Right ventricle myocardium inferior (tissue), 1 donor: ENCODE measurements around the gene MTX1. TPM values are rescaled to one million over a fixed set of nuclear protein-coding genes. Genes with fewer than 3 reads are reported as not detected.
"Not testable (repeated sequence)": the region's sequence is repeated elsewhere in the genome, so short reads cannot be mapped to it uniquely, and the experiment has no call there.

ENCODE experiments used
- ATAC-seq: fragments of 200-7000 bp; cut with Tn5 transposase; one replicate; pipeline ENCODE4 v1.9.1; 2020; ENCODE audit warnings: mild to moderate bottlenecking, moderate library complexity
- DNase-seq: peaks from one replicate; pipeline ENCODE4 v3.0.0; 2021; ENCODE audit errors: missing footprints
- intact Hi-C: fragments of 100-400 bp; cut with DNase I; formaldehyde crosslinking; loops from one replicate; pipeline ENCODE4 v1.11.0; 2022
- total RNA-seq: library from RNA; stranded (reverse); fragmentation: NEBNext Ultra II Directional; extraction: Animal tissue kit (Norgen Biotek cat#: 25700); gene quantifications from one replicate; pipeline ENCODE4 v1.2.1, GENCODE V29; 2021
- donor health status: DM: no; HTN: yes; CAD: no; lungs with severe emphysema.

MTX1 gene
- total RNA-seq, 1 donor from 2014 or later = 16.5 TPM

DNA sequence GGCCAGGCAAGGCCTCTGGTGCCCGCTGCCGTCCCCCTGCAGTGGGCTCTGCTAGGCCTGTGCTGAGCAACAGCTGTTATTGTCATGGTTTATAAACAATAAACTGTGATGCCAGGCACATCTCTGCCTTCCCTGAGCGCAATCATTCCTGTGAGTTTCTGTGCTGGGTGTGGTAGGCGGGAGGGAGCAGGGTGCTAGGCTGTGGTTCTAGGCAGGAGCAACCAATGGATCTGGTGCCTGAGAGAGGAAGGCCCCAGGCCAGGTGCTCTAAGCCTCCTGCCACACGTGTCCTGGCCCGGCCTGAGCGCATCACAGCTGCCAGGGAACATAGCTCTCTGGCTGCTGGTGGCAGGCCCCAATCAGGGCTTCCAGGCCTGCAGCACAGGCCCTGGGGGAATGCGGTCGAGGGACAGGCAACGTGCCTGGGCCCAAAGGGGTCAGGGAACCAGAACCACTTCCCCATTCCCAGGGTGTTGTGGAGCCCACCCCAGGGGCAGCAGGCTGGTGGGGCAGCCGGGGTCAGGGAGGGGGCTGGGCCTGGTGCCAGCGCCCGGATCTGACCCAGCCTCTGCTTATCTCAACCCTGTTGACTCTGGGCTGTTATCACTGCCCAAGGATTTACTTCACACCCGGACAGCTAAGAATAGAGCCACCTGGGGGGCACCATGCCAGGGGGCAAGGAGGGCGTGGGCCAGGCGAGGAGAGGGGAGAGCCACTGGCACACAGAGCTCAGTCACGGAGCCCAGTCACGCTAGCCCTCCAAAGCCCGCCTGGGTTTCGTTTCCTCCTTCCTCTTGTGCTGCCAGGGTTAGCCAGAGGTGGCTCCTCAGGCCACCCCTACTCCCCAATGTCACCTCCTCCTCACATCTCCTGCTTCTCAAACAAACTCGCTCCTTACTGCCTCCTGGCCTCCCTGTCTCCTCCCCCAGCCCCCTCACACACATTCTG, 23.4 kb upstream of the MTX1 start:
- intact Hi-C loops = no loop called here
- DNase-seq (no peak), ATAC-seq (peak; percentile 64)

DNA sequence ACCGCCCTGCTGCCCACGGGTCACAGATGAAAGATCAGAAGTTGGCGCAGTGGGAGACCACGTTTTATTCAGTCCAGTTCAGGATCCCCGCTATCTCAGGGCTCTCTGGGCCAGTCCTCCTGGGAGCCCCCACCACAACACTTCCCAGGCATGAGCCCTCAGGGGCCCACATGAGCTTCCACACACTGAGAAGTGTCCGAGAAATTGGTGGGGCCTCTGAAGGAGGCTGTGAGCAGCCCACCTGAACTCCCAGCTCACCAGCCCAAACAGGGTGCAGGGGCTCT, 22.8 kb upstream of the MTX1 start:
- intact Hi-C loops = no loop called here
- no peak for DNase-seq
- ATAC-seq = peak; percentile 5

DNA sequence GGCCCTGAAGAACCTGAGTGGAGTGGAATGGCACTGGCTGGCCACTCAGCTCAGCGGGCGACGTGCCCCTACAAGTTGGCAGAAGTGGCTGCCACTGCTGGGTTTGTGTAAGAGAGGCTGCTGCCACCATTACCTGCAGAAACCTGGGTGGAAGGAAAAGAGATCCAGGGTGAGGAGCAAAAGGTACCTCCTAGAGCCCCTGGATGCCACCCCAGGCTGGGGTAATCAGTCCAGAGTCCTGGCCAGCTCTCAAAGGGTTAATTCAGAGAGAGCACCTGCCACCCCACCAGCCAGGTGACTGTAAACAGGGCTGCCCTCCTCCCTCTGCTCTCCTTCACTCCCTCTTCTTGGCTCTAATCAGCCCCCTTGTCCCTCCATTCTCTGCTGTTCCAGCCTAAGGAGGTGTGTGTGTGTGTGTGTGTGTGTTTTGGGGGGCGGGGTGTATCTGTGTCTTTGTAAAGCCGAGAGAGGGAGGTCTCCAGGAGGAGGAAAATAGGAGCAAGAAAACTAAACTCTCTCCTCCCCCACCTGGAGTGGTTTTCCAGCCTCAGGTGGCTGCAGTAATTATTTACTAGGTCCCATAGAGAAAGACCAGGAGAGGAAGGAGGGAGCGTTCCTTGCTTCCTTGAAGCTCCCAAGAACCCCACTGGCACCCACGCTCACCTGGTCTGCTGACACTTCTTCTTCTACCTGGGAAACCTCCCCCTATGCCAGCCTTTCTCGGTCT, 22.3 kb upstream of the MTX1 start:
- ATAC-seq = no peak
- intact Hi-C loops = no loop called here
- DNase-seq = no peak

DNA sequence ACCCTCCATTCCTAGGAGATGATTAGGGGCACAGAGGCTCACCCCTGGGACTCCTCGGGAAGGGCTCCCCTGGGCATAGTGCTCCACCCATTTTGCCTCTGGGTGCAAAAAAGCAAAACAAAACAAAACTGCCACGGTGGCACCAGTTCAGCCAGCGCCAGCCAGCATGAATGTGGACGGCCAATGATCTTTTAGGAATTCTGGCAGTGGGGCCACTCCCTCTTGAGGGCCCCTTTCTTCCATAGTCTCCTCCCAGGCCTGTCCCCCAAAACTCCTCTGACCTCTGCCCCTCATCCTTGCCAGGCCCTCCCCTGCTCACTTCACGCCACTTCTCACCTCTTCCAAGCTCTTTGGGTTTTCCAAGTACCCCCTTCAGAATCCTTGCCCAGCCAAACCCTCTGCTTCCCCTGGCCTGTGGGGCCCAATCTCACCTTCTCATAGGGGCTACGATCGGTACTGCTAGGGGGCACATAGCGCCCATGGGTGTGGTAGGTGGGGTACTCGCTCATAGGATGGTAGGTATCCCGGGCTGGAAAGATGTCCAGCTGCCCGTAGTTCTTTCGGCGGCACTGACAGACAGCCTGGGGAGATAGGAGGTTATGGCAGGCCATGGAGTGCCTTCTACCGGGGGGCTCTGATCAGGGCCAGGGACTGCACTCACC, 21.6 kb upstream of the MTX1 start:
- ATAC-seq = no peak
- DNase-seq = no peak
- intact Hi-C loops = no loop called here

DNA sequence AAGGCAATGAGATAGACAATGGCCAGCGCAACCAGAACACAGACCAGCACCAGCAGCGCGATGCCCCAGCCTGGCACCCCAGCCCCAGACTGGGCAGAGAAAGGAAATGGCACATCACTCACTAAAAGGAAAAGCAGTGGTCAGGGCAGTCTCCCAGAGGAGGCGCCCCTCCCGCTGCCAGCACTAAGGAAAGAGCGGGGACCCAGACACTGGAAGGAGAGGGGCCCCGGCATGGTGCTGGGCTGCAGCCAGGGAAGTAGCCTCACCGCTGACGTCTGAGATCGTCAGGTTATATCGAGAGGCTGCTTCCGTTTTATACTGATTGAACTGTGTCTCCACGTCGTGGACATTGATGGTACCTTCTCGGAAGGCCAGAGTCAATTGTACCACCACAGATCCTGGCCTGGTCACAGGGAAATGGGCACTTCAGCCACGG, 21.0 kb upstream of the MTX1 start:
- intact Hi-C loops = no loop called here
- DNase-seq = no peak
- no peak for ATAC-seq

DNA sequence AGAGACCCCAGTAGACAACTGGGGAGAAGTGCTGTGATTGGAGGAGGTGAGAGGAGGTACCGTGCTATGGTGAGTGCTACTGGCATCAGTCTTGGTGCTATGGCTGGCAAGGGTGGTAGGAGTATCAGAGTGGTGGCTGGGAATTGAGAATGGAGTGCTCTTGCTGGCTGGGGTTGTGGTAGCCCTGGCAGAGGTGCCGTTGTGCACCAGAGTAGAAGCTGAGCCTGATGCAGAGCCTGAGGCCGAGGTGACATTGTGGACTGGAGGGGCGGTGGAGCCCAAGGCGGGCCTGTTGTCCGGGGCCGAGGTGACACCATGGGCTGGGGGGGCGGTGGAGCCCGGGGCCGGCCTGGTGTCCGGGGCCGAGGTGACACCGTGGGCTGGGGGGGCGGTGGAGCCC, 20.2 kb upstream of the MTX1 start:
- intact Hi-C loops = no loop called here
- no peak for ATAC-seq
- DNase-seq = no peak

DNA sequence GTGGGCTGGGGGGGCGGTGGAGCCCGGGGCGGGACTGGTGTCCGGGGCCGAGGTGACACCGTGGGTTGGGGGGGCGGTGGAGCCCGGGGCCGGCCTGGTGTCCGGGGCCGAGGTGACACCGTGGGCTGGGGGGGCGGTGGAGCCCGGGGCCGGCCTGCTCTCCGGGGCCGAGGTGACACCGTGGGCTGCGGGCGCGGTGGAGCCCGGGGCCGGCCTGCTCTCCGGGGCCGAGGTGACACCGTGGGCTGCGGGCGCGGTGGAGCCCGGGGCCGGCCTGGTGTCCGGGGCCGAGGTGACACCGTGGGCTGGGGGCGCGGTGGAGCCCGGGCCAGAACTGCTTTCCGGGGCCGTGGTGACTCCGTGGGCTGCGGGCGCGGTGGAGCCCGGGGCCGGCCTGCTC, 18.6 kb upstream of the MTX1 start:
- DNase-seq, ATAC-seq, intact Hi-C loops: not testable (repeated sequence)

DNA sequence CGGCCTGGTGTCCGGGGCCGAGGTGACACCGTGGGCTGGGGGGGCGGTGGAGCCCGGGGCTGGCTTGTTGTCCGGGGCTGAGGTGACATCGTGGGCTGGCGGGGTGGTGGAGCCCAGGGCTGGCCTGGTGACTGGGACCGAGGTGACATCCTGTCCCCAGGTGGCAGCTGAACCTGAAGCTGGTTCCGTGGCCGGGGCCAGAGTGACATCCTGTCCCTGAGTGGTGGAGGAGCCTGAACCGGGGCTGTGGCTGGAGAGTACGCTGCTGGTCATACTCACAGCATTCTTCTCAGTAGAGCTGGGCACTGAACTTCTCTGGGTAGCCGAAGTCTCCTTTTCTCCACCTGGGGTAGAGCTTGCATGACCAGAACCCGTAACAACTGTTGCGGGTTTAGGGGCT, 16.6 kb upstream of the MTX1 start:
- intact Hi-C loops = no loop called here
- ATAC-seq = no peak
- DNase-seq = no peak

DNA sequence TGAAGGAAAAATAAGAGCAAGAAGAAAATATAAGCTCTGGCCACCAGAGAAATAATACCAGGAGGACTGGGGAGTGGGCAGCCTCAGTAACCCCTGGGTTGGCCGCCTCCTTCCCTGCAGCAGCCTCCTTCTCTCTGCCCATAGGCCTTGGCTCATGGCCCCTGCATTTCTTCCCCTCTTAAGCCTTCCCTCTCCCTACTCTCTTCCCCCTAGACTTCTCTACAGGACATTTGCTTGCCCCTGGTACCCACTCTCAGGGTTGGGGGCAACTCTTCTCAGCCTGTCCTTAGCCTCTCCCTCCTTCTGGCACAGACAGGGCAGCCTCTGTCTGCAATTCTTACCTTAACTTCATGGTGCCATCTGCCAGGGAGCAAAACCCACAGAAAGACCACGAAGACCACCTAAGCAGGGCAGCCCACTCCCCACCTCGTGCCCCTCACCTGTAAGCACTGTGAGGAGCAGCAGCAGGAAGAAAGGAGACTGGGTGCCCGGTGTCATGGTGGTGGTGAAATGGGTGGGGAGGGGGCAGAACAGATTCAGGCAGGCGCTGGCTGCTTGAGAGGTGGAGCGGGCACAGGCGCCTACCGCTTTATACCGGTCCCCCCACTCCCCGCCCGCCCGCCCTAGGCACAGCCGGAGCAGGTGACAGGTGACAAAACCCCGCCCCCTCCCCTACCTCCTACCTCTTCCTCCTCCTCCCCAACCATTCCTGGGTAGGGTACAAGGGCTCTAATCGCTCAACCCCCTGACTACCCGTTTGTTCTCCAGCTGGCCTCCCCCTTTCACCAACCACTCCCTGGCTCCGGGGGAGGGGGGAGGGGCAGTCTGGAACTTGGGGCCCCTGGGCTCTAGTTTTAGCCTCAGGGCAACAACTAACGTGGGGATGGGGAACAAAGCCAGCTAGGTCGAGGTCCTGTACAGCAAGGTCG, 15.9 kb upstream of the MTX1 start:
- ATAC-seq (peak; percentile 1), DNase-seq (no peak)
- intact Hi-C loops = no loop called here

DNA sequence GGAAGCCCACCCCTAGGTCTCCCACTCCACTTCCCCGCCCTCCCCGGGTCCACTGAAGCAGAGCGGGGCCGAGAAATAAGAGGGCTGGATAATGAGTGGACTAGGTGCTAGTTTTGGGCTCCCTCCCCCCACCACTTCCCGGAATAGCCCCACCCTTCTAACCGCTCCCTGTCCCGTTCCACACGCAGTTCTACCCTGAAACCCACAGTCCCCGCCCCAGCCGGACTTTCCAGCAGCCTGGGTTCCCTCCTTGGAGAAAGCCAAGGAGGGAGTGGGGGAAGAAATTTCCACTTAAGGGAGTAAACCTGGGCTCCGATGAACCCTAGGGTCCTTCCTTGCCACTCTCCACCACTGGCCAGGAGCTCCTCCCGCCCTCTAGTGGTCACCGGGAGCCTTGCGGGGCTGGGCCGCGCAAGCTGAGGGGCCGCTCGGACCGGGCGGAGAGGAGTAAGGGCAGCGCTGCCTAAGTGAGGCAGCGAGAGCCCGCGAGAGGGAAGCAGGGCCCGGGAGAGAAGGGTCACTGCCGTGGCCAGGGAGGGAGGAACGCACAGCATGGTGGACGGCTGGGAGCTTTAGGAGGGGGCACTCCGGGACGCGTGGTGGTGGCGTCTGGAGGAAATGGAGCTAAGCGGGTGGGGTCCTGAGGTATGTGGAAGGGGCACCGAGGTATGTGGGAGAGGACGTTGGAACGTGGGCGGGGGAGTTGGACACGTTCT, 15.1 kb upstream of the MTX1 start:
- DNase-seq (peak; percentile 91), ATAC-seq (peak; percentile 87)
- intact Hi-C loops = no loop called here

DNA sequence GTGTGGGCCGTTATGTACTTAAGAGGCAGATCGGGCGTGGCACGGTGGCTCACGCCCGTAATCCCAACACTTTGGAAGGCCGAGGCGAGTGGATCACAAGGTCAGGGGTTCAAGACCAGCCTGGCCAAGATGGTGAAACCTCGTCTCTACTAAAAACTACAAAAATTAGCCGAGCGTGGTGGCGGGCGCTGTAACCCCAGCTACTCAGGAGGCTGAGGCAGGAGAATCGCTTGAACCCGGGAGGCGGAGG, 14.6 kb upstream of the MTX1 start:
- DNase-seq, ATAC-seq, intact Hi-C loops: not testable (repeated sequence)

DNA sequence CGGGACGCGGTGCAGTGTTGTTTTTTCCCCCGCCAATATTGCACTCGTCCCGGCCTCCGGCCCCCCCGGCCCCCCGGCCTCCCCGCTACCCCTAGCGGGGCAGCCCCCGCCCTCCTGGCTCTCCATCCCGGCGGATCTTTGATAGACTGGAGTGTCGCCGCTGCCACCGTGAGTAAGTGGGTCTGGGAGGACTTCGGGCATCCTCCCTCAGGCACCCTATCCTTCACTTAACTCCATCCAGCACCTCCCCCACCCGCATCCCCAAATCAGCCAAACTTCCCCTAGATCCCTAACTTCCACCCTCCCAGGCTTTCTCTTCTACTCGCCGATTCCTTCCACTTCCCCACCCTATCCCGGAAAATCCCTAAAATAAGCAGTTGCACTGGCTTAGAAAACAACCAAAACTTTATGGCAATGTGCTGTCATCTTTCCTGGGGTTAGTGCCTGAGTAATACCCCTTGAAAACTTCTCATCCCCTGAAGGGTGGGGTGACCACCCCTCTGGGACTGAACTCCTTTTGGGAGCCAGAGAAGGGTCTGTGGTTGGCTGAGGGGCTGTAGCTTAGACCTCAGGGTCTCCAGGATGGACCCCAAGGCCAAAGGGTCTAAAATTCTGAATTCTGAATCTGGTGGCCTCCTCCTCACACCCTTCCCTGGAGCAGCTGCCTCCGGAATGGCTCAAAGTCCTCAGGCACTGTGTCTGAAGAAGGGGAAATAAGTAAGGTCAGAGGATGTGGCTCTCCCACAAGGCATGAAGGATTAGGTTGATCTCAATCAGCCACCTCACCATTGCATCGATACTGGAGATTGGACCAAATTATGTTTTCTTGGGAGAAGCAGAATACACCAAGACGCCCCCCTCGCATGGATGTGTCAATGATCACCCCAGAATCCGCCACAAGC, 13.0 kb upstream of the MTX1 start:
- ATAC-seq (no peak), DNase-seq (no peak)
- intact Hi-C loops = no loop called here

DNA sequence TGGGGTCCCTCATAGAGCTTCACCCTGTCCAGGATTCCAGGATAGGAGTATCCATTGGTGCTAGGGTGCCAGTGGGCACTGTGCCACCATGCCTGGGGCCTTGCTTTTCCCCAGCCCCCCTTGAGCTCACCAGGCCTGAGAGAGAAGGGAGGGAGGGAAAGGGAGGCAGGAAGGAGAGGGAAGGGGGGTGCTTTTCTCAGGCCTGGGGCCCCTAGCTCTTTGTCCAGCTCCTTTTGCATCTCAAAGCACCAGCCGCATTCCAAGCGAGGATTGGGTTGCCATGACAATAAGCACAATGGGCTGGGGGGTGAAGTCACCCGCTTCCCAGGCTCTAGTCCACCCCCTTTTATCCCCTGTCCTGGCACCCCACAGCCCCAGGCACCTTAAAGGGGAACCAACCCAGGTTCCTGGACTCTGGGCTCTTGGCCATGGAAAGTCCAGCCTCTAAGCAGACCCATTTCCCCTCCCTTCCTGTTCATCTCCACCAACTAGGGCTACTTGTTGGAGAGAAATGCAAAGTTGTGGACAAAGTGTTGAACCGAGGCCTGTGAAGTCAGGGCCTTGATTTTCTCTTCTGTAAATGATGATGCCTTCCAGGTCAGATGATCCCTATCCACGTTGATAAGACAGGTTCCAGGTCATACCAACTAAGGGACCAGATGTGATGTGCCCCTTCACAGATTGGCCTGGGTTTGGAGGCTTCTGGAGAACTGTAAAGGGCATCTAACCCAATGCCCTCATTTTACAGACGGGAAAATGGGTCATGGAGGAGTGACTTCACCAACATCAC, 12.2 kb upstream of the MTX1 start:
- intact Hi-C loops = no loop called here

DNA sequence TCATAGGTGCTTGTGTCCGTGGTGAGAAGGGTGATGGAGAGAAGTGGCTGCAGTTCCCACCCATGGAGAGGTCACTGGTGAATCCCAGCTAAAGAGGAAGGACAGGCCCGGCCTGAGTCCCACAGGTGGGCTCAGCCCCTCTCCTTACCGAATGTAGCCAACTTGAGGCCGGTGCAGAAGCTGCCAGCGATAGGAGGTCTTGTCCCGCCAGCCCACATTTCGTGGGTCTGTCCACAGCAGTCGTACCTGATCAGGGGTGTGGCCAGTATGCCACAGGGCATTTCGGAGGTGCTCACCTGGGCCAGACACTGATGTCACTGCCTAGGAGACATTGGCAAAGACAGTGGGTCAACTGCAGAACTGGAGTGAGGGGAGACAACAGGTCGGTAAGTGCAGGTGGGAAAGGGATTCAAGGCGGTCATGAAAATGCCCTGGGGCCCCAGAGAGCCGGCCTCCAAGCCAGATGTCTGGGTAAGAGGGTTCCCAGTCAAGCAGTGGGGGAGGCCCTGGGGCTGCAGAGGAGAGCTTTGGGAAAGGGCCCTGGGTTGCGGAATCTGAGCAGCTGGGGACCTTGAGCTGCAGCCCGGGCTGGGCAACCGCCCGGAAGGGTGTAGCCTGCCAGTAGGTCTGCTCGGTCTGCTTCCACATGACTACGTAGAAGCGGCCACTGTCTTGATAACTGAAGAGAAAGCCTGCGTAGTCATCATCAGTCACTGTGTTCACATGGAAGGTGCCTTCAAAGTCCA, 11.4 kb upstream of the MTX1 start:
- no peak for ATAC-seq
- intact Hi-C loops = no loop called here
- no peak for DNase-seq

More for the DNA sequence above, 12.2 kb upstream of the MTX1 start:
- ATAC-seq = no peak
- DNase-seq = no peak

DNA sequence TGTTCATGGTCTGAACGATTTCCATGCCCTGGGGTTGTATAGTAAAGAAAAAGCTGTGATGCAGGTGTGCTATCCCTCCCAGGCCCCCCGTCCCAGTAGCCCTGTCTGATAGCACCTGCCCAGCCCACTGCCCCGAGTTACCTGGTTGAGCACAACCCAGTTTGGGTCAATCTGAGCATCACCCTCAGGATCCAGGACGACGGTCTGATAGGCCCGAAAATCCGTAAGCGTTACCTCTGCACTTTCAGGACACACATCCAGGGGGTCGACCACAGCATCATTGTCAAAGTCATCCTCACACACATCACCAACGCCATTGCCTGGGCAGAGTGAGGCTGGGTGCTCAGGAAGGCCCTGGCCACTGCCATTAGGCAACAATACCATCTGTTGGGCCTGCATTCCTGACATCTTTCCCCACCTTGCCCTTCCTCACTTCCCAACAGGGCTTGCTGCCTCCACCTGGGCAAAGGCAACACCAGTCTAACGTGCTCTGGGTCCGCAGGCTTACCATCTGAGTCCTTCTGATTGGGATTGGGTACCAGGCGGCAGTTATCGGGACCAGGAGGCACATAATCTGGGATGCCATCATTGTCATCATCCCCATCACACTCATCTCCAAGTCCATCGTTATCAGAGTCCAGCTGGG, 10.5 kb upstream of the MTX1 start:
- no peak for ATAC-seq

DNA sequence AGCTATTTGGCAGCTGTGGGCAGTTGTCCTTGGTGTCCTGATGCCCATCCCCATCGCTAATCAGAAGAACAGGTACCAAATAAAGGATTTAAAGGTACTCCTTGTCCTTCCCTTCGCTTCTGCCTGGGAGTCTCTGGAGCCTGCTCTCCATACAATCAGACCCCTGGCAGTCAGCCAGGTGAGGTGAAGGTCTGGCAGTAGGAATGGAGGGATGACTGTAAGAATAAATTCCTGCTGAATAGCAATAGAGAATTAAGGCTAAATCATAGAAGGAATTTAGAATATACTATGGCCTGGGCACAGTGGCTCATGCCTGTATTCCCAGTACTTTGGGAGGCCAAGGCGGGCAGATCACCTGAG, 10.0 kb upstream of the MTX1 start:
- no peak for DNase-seq
- intact Hi-C loops = no loop called here
- ATAC-seq = no peak

More for the DNA sequence above, 10.5 kb upstream of the MTX1 start:
- intact Hi-C loops = no loop called here
- no peak for DNase-seq
